GM19455 (cell line): Measurements from ENCODE around the gene MST1R.
"Not testable (repeated sequence)": the region's sequence is repeated elsewhere in the genome, so short reads cannot be mapped to it uniquely, and the experiment has no call there.

Experiments
- ATAC-seq: cut with Tn5 transposase; IDR thresholded peaks from one replicate; pipeline ENCODE4 v1.9.1; 2021; ENCODE audit not compliant: unreplicated experiment

MST1R gene

DNA sequence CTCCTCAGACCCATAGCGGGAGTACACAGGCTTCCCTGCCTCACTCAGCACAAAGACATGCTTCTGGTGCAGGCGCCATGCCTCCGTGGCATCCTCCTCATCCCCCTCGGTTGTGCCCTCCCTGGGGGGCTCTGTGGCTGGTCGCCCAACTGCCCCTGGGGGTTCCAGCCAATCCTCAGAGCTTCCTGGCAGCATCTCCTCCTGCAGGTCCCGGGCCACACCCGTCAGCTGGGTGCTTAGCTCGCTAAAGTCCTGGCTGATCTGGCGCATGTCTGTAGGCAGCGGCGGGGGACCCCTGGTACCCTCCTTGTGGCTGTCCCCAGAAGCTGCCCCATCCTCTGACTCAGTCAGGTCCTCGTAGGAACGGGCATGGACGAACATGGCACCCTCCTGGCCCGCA lies 7.9 kb upstream of the MST1R start:
- ATAC-seq, result no peak

DNA sequence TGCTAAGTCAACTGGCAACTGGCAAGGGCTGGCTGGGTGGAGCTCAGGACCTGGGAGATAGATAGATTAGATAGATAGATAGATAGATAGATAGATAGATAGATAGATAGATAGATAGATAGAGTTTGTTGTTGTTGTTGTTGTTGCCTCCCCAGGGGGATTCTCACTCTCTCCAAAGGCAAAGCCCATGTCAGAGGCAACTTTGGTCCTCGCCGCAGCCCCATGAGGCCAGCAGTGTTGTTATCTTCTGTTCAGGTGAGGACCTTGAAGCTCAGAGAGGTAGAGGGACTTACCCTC lies 7.4 kb upstream of the MST1R start:
- ATAC-seq, result no peak

GRCh38 chr3:49910409-49911123 lies 6.9 kb upstream of the MST1R start:
- no peak for ATAC-seq

DNA sequence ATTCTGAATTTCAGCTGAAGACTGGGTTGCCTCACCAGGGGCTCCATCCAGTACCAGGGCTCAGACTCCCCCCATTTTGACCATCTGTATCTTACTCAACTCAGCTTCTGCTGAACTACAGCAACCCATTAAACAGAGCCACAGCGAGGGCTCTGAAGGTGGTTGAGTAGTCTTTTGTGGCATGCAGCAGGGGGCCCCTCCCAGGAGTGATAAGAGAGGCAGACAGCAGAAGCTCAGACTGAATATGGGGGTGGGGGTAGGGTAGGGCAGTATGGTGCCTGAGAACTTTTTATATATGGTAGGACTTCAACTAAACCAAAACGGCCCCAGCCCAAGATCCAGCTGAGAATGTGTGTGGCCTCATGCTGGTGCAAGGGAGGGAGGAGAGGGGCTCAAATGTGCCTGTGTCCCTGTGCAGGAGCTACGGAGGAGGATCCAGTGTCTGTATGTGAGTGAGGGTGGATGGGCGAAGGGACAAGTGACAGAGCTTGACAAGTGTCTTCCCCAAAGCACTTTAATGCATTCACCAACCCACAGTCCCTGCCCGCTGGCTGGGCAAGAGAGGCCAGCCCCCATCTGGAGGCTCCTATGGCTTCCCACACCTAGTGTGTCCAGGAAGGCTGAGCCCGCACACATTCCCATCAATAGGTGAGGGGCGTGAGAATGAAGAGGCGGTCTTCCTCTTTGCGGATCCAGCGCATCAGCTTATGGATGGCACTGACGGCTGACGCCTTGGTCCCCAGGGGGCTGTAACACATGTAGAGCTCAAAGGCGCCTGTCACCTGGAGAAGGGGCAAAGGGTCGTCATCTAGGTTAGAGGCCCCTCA lies 4.9 kb upstream of the MST1R start:
- no peak for ATAC-seq

- ATAC-seq, result no peak
Observed at GRCh38 chr3:49906073-49906743, 2.5 kb upstream of the MST1R start.

- not testable (repeated sequence) for ATAC-seq
Observed at GRCh38 chr3:49904448-49904847, 775 bp upstream of the MST1R start.

DNA sequence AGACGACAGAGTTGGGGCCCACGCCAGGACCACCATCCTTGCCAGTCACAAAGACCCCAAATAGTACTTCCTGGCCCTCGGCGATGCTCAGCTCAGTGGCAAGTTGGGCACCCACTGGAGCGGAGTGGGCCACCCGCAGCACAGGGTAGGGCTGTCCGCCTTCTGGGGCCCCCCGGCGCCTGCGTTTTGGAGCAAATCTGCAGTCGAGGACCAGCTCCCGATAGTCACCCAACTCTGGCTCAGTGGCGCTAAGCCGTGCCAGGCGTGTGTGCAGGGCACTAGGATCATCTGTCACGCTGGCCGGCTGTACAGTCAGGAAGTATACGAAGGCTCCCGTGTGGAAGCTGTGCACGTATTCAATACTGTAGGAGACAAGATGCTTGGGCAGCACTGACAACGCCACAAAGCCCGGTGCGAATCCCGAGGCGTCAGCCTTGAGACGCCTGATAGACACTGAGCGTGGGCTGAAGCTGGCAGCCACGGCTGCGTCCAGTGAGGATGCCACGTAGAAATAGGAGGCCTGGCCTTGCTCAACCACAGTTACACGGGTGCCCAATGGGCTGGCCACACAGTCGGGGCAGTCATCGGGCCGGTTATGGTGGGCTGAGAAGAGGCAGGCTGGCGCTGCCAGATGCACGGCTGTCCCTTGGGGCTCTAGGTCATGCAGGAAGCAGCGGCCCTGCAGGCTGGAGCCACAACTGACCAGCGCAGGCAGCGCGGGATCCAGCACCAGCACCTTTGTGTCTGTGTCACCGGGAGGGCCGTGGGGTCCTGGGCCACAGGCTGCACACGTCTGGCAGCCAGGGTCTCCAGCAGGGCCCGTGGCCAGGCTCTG lies 945 bp downstream of the MST1R start:
- no peak for ATAC-seq

DNA sequence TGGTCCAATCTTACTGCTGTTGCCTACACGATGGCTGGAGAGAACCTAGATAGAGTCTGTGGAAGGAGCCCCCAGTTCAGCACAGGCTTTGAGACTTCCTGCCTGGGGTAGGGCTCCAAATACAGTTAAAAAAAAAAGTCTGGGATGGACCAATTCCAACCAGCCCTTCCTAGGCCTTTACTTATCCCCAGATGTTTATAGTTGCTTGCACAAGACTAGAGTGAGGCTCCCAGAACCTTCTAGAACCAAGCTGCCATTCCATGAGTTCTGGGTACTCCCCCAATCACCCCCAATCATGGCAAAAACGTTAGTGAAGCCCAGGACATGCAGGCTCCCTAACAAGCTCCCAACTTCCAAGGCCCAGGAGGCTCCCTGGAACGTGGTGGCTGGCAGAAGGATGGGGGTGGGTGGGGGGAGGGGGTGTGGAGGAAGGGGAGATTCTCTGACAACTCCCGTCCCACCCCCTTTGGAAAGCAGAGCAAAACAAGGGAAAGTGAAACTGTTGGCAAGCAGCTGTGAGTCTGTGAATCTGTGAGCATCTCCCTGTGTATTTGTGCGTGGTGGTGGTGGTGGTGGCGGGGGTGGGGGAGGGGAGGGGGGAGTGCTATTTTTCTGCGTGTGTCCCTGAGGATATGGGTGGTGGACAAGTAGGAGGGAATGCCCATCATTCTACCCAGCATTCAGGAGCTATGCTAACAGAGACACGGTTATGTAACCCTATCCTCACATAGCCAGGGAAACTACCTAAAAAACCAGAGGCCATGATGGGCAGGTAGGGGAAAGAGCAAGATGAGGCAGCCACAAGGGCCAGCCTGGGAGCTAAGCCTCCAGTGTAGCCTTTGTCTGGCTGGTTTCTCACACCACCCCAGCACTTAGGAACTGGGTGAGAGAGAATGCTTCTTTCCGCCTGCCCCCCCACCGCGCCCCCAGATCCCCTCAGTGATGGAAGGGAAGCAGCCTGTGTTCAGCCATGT lies 2.0 kb downstream of the MST1R start:
- no peak for ATAC-seq

DNA sequence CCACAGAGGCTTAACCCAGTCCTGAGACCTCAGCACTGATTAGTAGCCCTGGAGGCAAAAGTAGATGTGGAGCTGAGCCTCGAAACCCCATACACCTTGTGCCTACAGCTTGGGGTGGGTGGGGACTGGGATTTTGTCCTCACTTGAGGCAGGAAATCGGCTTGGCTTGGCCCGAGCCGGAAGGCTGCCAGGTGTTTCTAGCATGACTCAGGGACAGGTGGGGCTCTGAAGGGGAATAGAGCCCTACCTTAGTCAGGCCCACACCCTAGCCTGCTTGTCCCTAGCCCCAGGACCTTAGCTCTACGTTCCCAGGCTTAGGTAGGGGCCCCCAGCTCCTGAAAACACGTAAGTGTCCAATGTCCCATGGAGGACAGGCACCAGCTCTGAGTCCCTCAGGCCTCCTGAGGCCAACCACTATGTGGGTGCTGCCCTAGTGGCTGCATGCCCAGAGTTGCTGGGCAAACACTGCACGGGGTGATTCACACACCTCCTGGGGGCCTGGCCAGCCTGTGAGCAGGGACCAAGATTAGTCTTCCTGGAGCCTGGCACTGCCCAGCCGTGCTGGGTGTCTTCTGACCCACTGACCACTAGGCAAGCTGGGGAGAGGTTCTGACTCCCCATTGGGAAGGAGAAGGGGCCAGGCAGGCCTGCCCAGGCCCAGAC lies 3.1 kb downstream of the MST1R start:
- ATAC-seq, result no peak

- ATAC-seq, result no peak
Observed at GRCh38 chr3:49899815-49900214, 3.9 kb downstream of the MST1R start.

DNA sequence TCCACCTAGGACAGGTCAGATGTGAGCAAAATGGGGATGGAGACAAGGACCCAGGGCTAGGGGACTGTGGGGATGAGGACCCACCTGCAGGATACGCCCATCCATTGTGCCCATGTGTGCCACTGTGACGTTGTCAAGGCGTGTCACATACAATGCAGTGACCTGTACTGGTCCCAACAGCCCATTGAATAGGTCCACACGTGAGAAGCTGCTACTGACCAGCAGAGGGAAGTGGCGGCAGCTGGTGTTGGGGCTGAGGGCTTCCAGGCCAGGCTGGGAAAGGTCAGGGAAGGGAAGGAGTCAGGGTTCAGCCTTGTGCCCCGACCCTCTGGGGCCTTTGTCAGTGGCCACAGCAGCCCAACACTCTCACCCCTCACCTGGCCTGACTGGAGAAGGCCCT lies 4.7 kb downstream of the MST1R start:
- ATAC-seq, result no peak

DNA sequence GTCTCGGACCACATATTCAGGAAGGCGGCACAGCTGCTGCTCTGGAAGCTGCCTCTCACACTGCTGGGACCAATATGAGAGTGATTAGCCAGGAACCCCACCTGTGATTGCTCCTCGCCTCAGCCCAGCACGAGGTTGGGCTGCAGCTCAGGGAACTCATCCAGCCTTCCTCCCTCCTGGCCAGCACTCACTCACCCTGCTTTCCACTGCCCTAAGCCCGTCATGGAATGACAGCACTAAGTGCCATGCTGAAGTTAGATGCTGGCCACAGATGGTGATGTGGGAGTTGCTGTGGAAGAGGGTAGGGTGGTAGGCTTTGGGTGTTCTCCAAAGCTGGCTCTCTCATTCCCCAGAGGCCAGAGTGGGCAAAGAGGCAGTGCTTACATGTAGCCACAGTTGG lies 7.3 kb downstream of the MST1R start:
- ATAC-seq, result no peak

GRCh38 chr3:49895791-49896190 lies 7.9 kb downstream of the MST1R start:
- no peak for ATAC-seq

- no peak for ATAC-seq
Observed at GRCh38 chr3:49889296-49889695, 14.4 kb downstream of the MST1R start.

- no peak for ATAC-seq
Observed at GRCh38 chr3:49886922-49887265, 16.8 kb downstream of the MST1R start.

DNA sequence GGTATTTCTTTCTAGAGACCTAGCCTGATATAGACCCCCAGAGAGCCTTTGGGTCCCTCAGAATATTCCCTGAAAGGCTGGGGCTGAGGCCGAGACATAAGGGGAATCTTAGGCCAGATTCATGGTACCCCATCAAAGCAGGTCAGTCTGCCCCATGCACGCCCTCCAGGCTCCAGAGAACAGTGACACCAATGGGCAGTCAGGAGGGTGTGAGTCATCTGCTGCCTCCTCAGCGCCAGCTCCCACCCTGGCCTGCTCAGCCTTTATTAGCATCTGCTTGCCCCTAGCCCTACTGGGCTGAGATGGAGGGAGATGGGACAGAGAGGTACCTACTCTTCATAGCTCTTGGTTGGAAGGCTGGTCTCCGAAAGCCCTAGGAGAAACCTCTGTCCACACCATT lies 19.7 kb downstream of the MST1R start:
- ATAC-seq, result no peak

- no peak for ATAC-seq
Observed at GRCh38 chr3:49882166-49882565, 21.5 kb downstream of the MST1R start.

GRCh38 chr3:49880581-49881315 lies 22.9 kb downstream of the MST1R start:
- ATAC-seq, result no peak

- ATAC-seq, result no peak
Observed at GRCh38 chr3:49879721-49880120, 24.0 kb downstream of the MST1R start.
